ENCODE results near the gene VSIG10L2.

The VSIG10L2 gene

DNA sequence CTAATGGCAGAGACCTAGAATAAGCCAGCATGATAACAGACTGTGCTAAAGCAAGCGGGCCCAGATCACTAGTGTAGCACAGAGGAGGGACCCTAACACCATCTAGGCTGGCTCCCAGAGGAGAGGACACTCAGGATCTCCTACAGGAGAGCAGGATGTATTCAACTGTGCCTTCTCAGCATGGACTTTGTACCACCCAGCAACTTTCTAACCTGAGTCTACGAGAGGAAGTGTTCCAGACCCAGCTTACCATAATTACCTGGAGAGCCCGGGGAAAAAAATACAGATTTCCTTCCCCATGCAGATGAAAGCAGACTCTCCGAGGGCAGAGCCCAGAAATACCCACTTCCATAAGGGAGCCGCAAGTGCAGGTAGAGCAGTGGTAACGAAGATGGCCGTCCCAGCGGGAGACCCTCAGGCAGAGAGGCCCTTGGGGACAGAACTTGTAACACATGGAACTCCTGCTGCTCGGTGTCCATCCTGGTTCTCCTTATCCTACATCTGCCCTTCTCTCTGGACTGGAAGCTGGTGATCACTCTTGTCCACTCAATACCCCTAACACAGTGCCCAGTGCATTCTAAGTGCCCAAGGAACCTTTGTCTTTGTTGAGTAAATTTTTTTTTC is 21.3 kb upstream of the VSIG10L2 start:
- no peak overlapping the region for H4K8ac ChIP-seq (ENCODE audit: low read length)
- 85% methylated on average over 9 of the region's 9 CpGs for WGBS
- no peak overlapping the region for H3K14ac ChIP-seq (ENCODE audit: low read length in 2 of 2)

DNA sequence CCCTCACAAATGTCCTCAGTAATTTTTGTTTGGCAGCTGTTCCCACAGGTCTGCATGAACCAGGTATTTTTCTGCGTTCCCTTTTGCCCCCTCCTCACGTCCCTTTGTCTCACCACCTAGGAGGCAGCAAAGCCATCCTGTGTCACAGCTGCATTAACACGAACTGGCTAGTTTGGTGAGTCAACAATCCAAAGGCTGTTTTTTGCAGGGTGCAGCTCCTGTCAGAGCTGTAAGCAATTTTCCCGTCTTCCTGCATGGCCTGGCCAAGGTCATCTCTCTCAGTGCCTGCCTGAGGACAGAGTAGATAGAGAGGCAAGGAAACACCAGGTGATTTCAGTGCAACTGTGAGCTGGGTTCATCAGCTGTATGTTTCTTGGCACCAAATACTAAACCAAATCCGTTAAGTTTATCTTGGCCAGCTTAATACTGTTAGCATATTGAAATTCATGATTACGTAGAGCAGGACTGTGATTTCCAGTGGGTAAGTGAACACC is 20.6 kb upstream of the VSIG10L2 start:
- no peak for DNase-seq

More for the DNA sequence above, 21.3 kb upstream of the VSIG10L2 start:
- Histone ChIP-seq H3K27me3 (ENCODE audit: control insufficient read depth in 1 of 2, insufficient read depth in 1 of 2, low read length in 2 of 2) (peaks cover 9 to 41% of the 10 kb centered on the region in 2 experiments), H3K9ac (ENCODE audit: low read length) (no peak overlapping the region), H3K79me1 (replicated peaks; ENCODE audit: low read length, poor library complexity, severe bottlenecking) (no peaks in the 10 kb centered on the region), H3K4me1 (ENCODE audit: control insufficient read depth, insufficient read depth, low read depth, low read length) (no peaks in the 10 kb centered on the region), H3K18ac (ENCODE audit: low read depth in 1 of 2, low read length in 2 of 2) (no peak overlapping the region), H2BK5ac (ENCODE audit: low read depth, low read length, poor library complexity, severe bottlenecking) (no peak overlapping the region), H2BK120ac (ENCODE audit: low read depth, low read length) (no peak overlapping the region), H3K4me3 (ENCODE audit: insufficient read depth in 1 of 2, low read depth in 1 of 2, low read length in 2 of 2) (no peak overlapping the region), H3K4ac (ENCODE audit: low read depth in 1 of 2, low read length in 2 of 2) (no peak overlapping the region), H3K4me2 (ENCODE audit: low read length, poor library complexity, severe bottlenecking) (no peak overlapping the region), H3K36me3 (ENCODE audit: control insufficient read depth in 1 of 2, insufficient read depth in 2 of 2, low read depth in 1 of 2, low read length in 2 of 2) (no peaks in the 10 kb centered on the region), H2BK12ac (ENCODE audit: low read length in 2 of 2) (no peak overlapping the region), H4K91ac (ENCODE audit: low read length) (no peak overlapping the region), H3K27ac (ENCODE audit: low read length, poor library complexity, severe bottlenecking) (no peak overlapping the region), H3K9me3 (ENCODE audit: control insufficient read depth, low read length) (no peaks in the 10 kb centered on the region), H2BK15ac (ENCODE audit: low read depth, poor library complexity, severe bottlenecking) (peak overlapping the region; percentile 20), H3K23ac (ENCODE audit: low read length in 2 of 2) (no peak overlapping the region), H2AFZ (ENCODE audit: low read depth, low read length) (no peak overlapping the region), H2AK5ac (ENCODE audit: low read length, severe bottlenecking) (no peak overlapping the region)
- DNase-seq: no peak

GRCh38 chr11:125925804-125926203 is 20.0 kb upstream of the VSIG10L2 start:
- Histone ChIP-seq H3K9me3 (ENCODE audit: control insufficient read depth, low read length) (no peaks in the 10 kb centered on the region), H3K4ac (ENCODE audit: low read depth in 1 of 2, low read length in 2 of 2) (no peak overlapping the region), H3K36me3 (ENCODE audit: control insufficient read depth in 1 of 2, insufficient read depth in 2 of 2, low read depth in 1 of 2, low read length in 2 of 2) (no peaks in the 10 kb centered on the region), H3K14ac (ENCODE audit: low read length in 2 of 2) (no peak overlapping the region), H2BK15ac (ENCODE audit: low read depth, poor library complexity, severe bottlenecking) (no peak overlapping the region), H4K91ac (ENCODE audit: low read length) (no peak overlapping the region), H2BK5ac (ENCODE audit: low read depth, low read length, poor library complexity, severe bottlenecking) (no peak overlapping the region), H3K4me2 (ENCODE audit: low read length, poor library complexity, severe bottlenecking) (no peak overlapping the region), H3K27me3 (ENCODE audit: control insufficient read depth in 1 of 2, insufficient read depth in 1 of 2, low read length in 2 of 2) (peaks cover 3 to 45% of the 10 kb centered on the region in 2 experiments), H3K9ac (ENCODE audit: low read length) (no peak overlapping the region), H2BK120ac (ENCODE audit: low read depth, low read length) (no peak overlapping the region), H3K27ac (ENCODE audit: low read length, poor library complexity, severe bottlenecking) (no peak overlapping the region), H2AK5ac (ENCODE audit: low read length, severe bottlenecking) (no peak overlapping the region), H3K18ac (ENCODE audit: low read depth in 1 of 2, low read length in 2 of 2) (no peak overlapping the region), H2AFZ (ENCODE audit: low read depth, low read length) (no peak overlapping the region), H3K4me1 (ENCODE audit: control insufficient read depth, insufficient read depth, low read depth, low read length) (no peaks in the 10 kb centered on the region), H3K79me1 (replicated peaks; ENCODE audit: low read length, poor library complexity, severe bottlenecking) (no peaks in the 10 kb centered on the region), H3K4me3 (ENCODE audit: insufficient read depth in 1 of 2, low read depth in 1 of 2, low read length in 2 of 2) (no peak overlapping the region), H2BK12ac (ENCODE audit: low read length in 2 of 2) (no peak overlapping the region), H4K8ac (ENCODE audit: low read length) (no peak overlapping the region), H3K23ac (ENCODE audit: low read length in 2 of 2) (no peak overlapping the region)
- WGBS: 81% methylated on average over 3 of the region's 3 CpGs
- no peak for DNase-seq

More for the DNA sequence above, 20.6 kb upstream of the VSIG10L2 start:
- H3K4me1 ChIP-seq (ENCODE audit: control insufficient read depth, insufficient read depth, low read depth, low read length): no peaks in the 10 kb centered on the region
- no peak overlapping the region for H2BK120ac ChIP-seq (ENCODE audit: low read depth, low read length)
- H3K9me3 ChIP-seq (ENCODE audit: control insufficient read depth, low read length): no peaks in the 10 kb centered on the region
- H3K4me3 ChIP-seq (ENCODE audit: insufficient read depth in 1 of 2, low read depth in 1 of 2, low read length in 2 of 2): no peak overlapping the region
- H3K79me1 ChIP-seq (replicated peaks; ENCODE audit: low read length, poor library complexity, severe bottlenecking): no peaks in the 10 kb centered on the region
- no peak overlapping the region for H3K18ac ChIP-seq (ENCODE audit: low read depth in 1 of 2, low read length in 2 of 2)
- 59% methylated on average over 6 of the region's 6 CpGs for WGBS
- H2AK5ac ChIP-seq (ENCODE audit: low read length, severe bottlenecking): no peak overlapping the region
- no peak overlapping the region for H3K14ac ChIP-seq (ENCODE audit: low read length in 2 of 2)
- H3K36me3 ChIP-seq (ENCODE audit: control insufficient read depth in 1 of 2, insufficient read depth in 2 of 2, low read depth in 1 of 2, low read length in 2 of 2): no peaks in the 10 kb centered on the region
- no peak overlapping the region for H2BK12ac ChIP-seq (ENCODE audit: low read length in 2 of 2)
- no peak overlapping the region for H2BK5ac ChIP-seq (ENCODE audit: low read depth, low read length, poor library complexity, severe bottlenecking)
- H2BK15ac ChIP-seq (ENCODE audit: low read depth, poor library complexity, severe bottlenecking): no peak overlapping the region
- H3K23ac ChIP-seq (ENCODE audit: low read length in 2 of 2): no peak overlapping the region
- no peak overlapping the region for H4K8ac ChIP-seq (ENCODE audit: low read length)
- H3K27me3 ChIP-seq (ENCODE audit: control insufficient read depth in 1 of 2, insufficient read depth in 1 of 2, low read length in 2 of 2): peaks cover 8 to 48% of the 10 kb centered on the region in 2 experiments
- no peak overlapping the region for H3K4me2 ChIP-seq (ENCODE audit: low read length, poor library complexity, severe bottlenecking)
- no peak overlapping the region for H3K4ac ChIP-seq (ENCODE audit: low read depth in 1 of 2, low read length in 2 of 2)
- H4K91ac ChIP-seq (ENCODE audit: low read length): no peak overlapping the region
- no peak overlapping the region for H2AFZ ChIP-seq (ENCODE audit: low read depth, low read length)
- no peak overlapping the region for H3K9ac ChIP-seq (ENCODE audit: low read length)
- no peak overlapping the region for H3K27ac ChIP-seq (ENCODE audit: low read length, poor library complexity, severe bottlenecking)

GRCh38 chr11:125926682-125927081 is 19.2 kb upstream of the VSIG10L2 start:
- no peak overlapping the region for H2BK15ac ChIP-seq (ENCODE audit: low read depth, poor library complexity, severe bottlenecking)
- no peak overlapping the region for H3K4me3 ChIP-seq (ENCODE audit: insufficient read depth in 1 of 2, low read depth in 1 of 2, low read length in 2 of 2)
- H4K8ac ChIP-seq (ENCODE audit: low read length): no peak overlapping the region
- H3K79me1 ChIP-seq (replicated peaks; ENCODE audit: low read length, poor library complexity, severe bottlenecking): no peaks in the 10 kb centered on the region
- H3K9me3 ChIP-seq (ENCODE audit: control insufficient read depth, low read length): no peaks in the 10 kb centered on the region
- no peak overlapping the region for H3K23ac ChIP-seq (ENCODE audit: low read length in 2 of 2)
- H3K9ac ChIP-seq (ENCODE audit: low read length): no peak overlapping the region
- no peak overlapping the region for H3K14ac ChIP-seq (ENCODE audit: low read length in 2 of 2)
- no peak overlapping the region for H2BK120ac ChIP-seq (ENCODE audit: low read depth, low read length)
- no peak overlapping the region for H3K4ac ChIP-seq (ENCODE audit: low read depth in 1 of 2, low read length in 2 of 2)
- peaks cover 5 to 48% of the 10 kb centered on the region in 2 experiments for H3K27me3 ChIP-seq (ENCODE audit: control insufficient read depth in 1 of 2, insufficient read depth in 1 of 2, low read length in 2 of 2)
- H2AK5ac ChIP-seq (ENCODE audit: low read length, severe bottlenecking): no peak overlapping the region
- DNase-seq: no peak
- H4K91ac ChIP-seq (ENCODE audit: low read length): no peak overlapping the region
- H2BK5ac ChIP-seq (ENCODE audit: low read depth, low read length, poor library complexity, severe bottlenecking): no peak overlapping the region
- H3K4me2 ChIP-seq (ENCODE audit: low read length, poor library complexity, severe bottlenecking): no peak overlapping the region
- H2AFZ ChIP-seq (ENCODE audit: low read depth, low read length): no peak overlapping the region
- 92% methylated on average over 11 of the region's 12 CpGs for WGBS
- H3K4me1 ChIP-seq (ENCODE audit: control insufficient read depth, insufficient read depth, low read depth, low read length): no peaks in the 10 kb centered on the region
- H2BK12ac ChIP-seq (ENCODE audit: low read length in 2 of 2): no peak overlapping the region
- no peak overlapping the region for H3K18ac ChIP-seq (ENCODE audit: low read depth in 1 of 2, low read length in 2 of 2)
- H3K27ac ChIP-seq (ENCODE audit: low read length, poor library complexity, severe bottlenecking): no peak overlapping the region
- H3K36me3 ChIP-seq (ENCODE audit: control insufficient read depth in 1 of 2, insufficient read depth in 2 of 2, low read depth in 1 of 2, low read length in 2 of 2): no peaks in the 10 kb centered on the region
